HEK293T (cell line): ENCODE data around the gene ALDH16A1.
"Not testable (repeated sequence)": the region's sequence is repeated elsewhere in the genome, so short reads cannot be mapped to it uniquely, and the experiment has no call there.

ENCODE experiments used
- CTCF ChIA-PET: fragments of 350-600 bp; formaldehyde crosslinking; extraction: SDS; loops from one replicate; lab custom pipeline; 2021; ENCODE audit warnings: antibody characterized with exemption, inconsistent platforms; lab: Yijun Ruan, JAX
- POLR2A ChIA-PET: fragments of 350-600 bp; formaldehyde crosslinking; extraction: SDS; loops from one replicate; lab custom pipeline; 2020; ENCODE audit warnings: antibody characterized with exemption, inconsistent platforms; lab: Yijun Ruan, JAX
- DNase-seq: peaks from one replicate; pipeline ENCODE4 v3.0.0; 2012; ENCODE audit warnings: mixed read lengths; ENCODE audit errors: extremely low spot score
- ARNT ChIP-seq: fragments of 450-650 bp; IDR thresholded peaks from 2 replicates; pipeline ENCODE4 v1.6.1; 2017; ENCODE audit warnings: mild to moderate bottlenecking
- BHLHE40 ChIP-seq: fragments of 450-650 bp; IDR thresholded peaks from 2 replicates; pipeline ENCODE4 v1.6.1; 2016; ENCODE audit warnings: mild to moderate bottlenecking, moderate library complexity, borderline replicate concordance
- CTBP1 ChIP-seq: fragments of 450-650 bp; IDR thresholded peaks from 2 replicates; pipeline ENCODE4 v1.6.1; 2016; ENCODE audit warnings: borderline replicate concordance
- ELF4 ChIP-seq: fragments of 450-650 bp; IDR thresholded peaks from 2 replicates; pipeline ENCODE4 v1.6.1; 2017; ENCODE audit warnings: antibody characterized with exemption
- FOXA1 ChIP-seq: fragments of 450-650 bp; IDR thresholded peaks from 2 replicates; pipeline ENCODE4 v1.6.1; 2016; ENCODE audit warnings: mild to moderate bottlenecking
- FOXK2 ChIP-seq: fragments of 450-650 bp; IDR thresholded peaks from 2 replicates; pipeline ENCODE4 v1.6.1; 2016; ENCODE audit warnings: mild to moderate bottlenecking
- FOXM1 ChIP-seq: fragments of 450-650 bp; IDR thresholded peaks from 2 replicates; pipeline ENCODE4 v1.6.1; 2017; ENCODE audit warnings: mild to moderate bottlenecking, borderline replicate concordance
- HDGF ChIP-seq: fragments of 450-650 bp; IDR thresholded peaks from 2 replicates; pipeline ENCODE4 v1.6.1; 2017; ENCODE audit warnings: antibody characterized with exemption, borderline replicate concordance
- L3MBTL2 ChIP-seq: fragments of 450-650 bp; conservative IDR thresholded peaks from 2 replicates; pipeline ENCODE4 v1.6.1; 2016; ENCODE audit warnings: mild to moderate bottlenecking
- LEF1 ChIP-seq: fragments of 450-650 bp; IDR thresholded peaks from 2 replicates; pipeline ENCODE4 v1.6.1; 2017; ENCODE audit warnings: mild to moderate bottlenecking, borderline replicate concordance
- NFRKB ChIP-seq: fragments of 450-650 bp; IDR thresholded peaks from 2 replicates; pipeline ENCODE4 v1.6.1; 2016; ENCODE audit warnings: mild to moderate bottlenecking, moderate library complexity
- PKNOX1 ChIP-seq: fragments of 450-650 bp; IDR thresholded peaks from 2 replicates; pipeline ENCODE4 v1.6.1; 2016
- SP1 ChIP-seq: fragments of 450-650 bp; IDR thresholded peaks from 2 replicates; pipeline ENCODE4 v1.6.1; 2017
- SUZ12 ChIP-seq: fragments of 450-650 bp; IDR thresholded peaks from 2 replicates; pipeline ENCODE4 v1.6.1; 2016; ENCODE audit warnings: mild to moderate bottlenecking
- TARDBP ChIP-seq: fragments of 450-650 bp; IDR thresholded peaks from 2 replicates; pipeline ENCODE4 v1.6.1; 2016
- ZNF384 ChIP-seq: fragments of 450-650 bp; IDR thresholded peaks from 2 replicates; pipeline ENCODE4 v1.6.1; 2016

Gene ALDH16A1

DNA sequence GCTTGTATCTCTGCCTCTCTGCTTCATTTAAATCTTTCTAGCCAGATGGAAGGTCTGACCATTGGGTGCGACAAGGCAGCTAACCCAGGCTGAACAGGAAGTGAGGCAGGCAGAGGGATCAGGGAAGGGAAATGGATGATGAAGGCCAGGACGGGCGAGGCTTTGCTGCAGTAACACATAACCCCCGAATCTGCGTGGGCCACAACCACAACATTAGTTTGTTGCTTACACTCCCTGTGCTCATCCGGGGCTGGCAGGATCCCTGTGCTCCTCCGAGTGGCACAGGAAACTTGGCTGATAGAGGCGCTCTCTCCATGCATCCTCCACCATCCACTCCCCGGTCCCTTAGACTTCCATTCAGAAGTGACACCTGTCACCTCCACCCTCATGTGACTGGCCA, 19.9 kb downstream of the ALDH16A1 start:
- ChIA-PET POLR2A (interaction anchor here (1.2 to 4.5 kb wide), 4 partner anchors 19 to 25 kb away, joined by 4 to 25 read pairs (median 6); partner anchors contain the start of genes ALDH16A1 and PIH1D1), CTCF (interaction anchor here (0.6 kb wide), 1 partner anchor 97 kb away, joined by 3 read pairs; no protein-coding TSS in a partner anchor)
- no peak for DNase-seq
- no peak for TF ChIP-seq FOXK2
- TF ChIP-seq FOXA1, result no peak
- TF ChIP-seq ARNT, result no peak
- TF ChIP-seq BHLHE40, result no peak
- TF ChIP-seq FOXM1, result no peak
- no peak for TF ChIP-seq SP1
- TF ChIP-seq SUZ12, result no peak
- no peak for TF ChIP-seq LEF1
- no peak for TF ChIP-seq ZNF384
- TF ChIP-seq TARDBP, result no peak
- no peak for TF ChIP-seq CTBP1
- TF ChIP-seq NFRKB, result no peak

GRCh38 chr19:49473501-49473867, 20.5 kb downstream of the ALDH16A1 start:
- POLR2A ChIA-PET, result interaction anchor here (0.7 to 4.5 kb wide), 4 partner anchors 11 to 22 kb away, joined by 3 to 25 read pairs (median 6); partner anchors contain the start of genes ALDH16A1 and PIH1D1

GRCh38 chr19:49473868-49474541, 21.0 kb downstream of the ALDH16A1 start, which contains the start of gene FLT3LG:
Gene FLT3LG (plus strand): TSS chr19:49474215. CDS start chr19:49474640, 425 bp downstream.
- POLR2A ChIA-PET, result interaction anchor here (0.7 to 4.5 kb wide), 4 partner anchors 11 to 22 kb away, joined by 3 to 25 read pairs (median 6); partner anchors contain the start of genes ALDH16A1 and PIH1D1
- DNase-seq, result peak; percentile 80
- no peak for TF ChIP-seq LEF1
- TF ChIP-seq L3MBTL2, result 0 out of 2 replicates have a peak, but pooled peaks have one; percentile 16
- CTCF ChIA-PET, result interaction anchor here (0.6 to 0.7 kb wide), 4 partner anchors 19 to 1374 kb away, joined by 3 to 5 read pairs (median 4); partner anchors contain the start of genes ALDH16A1 and PRRG2

More at GRCh38 chr19:49473501-49473867, 20.5 kb downstream of the ALDH16A1 start:
- not testable (repeated sequence) for DNase-seq
- CTCF ChIA-PET, result interaction anchor here (0.6 to 0.7 kb wide), 4 partner anchors 19 to 1374 kb away, joined by 3 to 5 read pairs (median 4); partner anchors contain the start of genes ALDH16A1 and PRRG2

- CTCF ChIA-PET, result no interaction called here
- no peak for DNase-seq
- TF ChIP-seq FOXA1, result no peak
- TF ChIP-seq L3MBTL2, result no peak
- no peak for TF ChIP-seq BHLHE40
- no peak for TF ChIP-seq SP1
- TF ChIP-seq HDGF, result no peak
- no peak for TF ChIP-seq ELF4
- no peak for TF ChIP-seq FOXK2
- TF ChIP-seq PKNOX1, result no peak
- no peak for TF ChIP-seq ARNT
- TF ChIP-seq CTBP1, result no peak
- no peak for TF ChIP-seq TARDBP
- TF ChIP-seq NFRKB, result no peak
- no peak for TF ChIP-seq LEF1
- TF ChIP-seq FOXM1, result no peak
- TF ChIP-seq SUZ12, result no peak
- POLR2A ChIA-PET, result interaction anchor here (1.0 to 4.5 kb wide), 2 partner anchors 20 to 21 kb away, joined by 4 to 25 read pairs; partner anchors contain the start of genes ALDH16A1 and RPS11
Measured at GRCh38 chr19:49474542-49474924, 21.5 kb downstream of the ALDH16A1 start.

DNA sequence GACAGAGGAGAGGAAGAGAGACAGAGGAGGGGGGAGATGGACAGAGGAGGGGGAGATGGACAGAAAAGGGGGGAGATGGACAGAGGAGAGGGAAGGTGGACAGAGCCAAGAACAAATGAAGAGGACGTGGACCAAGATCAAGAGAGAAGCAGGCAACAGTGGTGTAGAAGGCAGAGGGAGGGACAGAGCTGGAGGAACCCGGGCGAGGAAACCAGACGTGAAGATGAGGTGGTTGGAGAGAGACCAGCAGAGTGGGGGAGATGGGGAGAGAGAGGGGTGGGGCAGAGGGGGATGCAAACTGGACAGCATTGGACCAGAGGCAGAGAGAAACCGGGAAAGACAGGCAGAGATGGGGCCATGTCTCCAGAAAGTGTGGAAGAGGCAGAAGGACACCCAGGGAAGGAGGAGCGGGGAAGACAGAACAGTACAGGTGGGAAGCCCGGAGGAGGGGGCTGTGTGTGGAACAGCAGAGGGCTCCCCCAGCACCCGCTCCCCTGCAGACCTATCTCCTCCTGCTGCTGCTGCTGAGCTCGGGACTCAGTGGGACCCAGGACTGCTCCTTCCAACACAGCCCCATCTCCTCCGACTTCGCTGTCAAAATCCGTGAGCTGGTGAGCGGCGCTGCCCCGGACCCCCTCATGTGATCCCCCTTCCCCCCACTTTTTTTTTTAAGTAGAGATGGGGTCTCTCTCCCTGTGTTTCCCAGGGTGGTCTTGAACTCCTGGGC, 22.3 kb downstream of the ALDH16A1 start:
- TF ChIP-seq HDGF (no peak), PKNOX1 (no peak), FOXM1 (no peak), NFRKB (no peak), L3MBTL2 (no peak), FOXA1 (no peak), LEF1 (no peak), ZNF384 (no peak), BHLHE40 (no peak), CTBP1 (no peak), TARDBP (no peak)
- ChIA-PET POLR2A (interaction anchor here (0.6 to 1.8 kb wide), 8 partner anchors 14 to 104 kb away, joined by 3 to 18 read pairs (median 4); partner anchors contain the start of genes ALDH16A1 and RPS11), CTCF (interaction anchor here (0.6 to 1.2 kb wide), 5 partner anchors 17 to 204 kb away, joined by 3 to 6 read pairs (median 4); partner anchors contain the start of genes ALDH16A1 and PIH1D1)
- DNase-seq, result no peak
